IMR-90 (cell line): ENCODE results near the gene HPN. TPM values are rescaled to one million over a fixed set of nuclear protein-coding genes. Genes with fewer than 3 reads are reported as not detected.

Experiments
- ATAC-seq: fragments of 200-7000 bp; cut with Tn5 transposase; 2 replicates; pipeline ENCODE4 v1.9.1; 2020; ENCODE audit warnings: low read depth, mild to moderate bottlenecking, moderate library complexity
- BruUV-seq: library from RNA; stranded (reverse); fragments of 400-500 nt; replicated peaks from 2 replicates; lab custom pipeline; 2021; lab: Mats Ljungman, UMichigan
- CTCF ChIA-PET: fragments of 300-600 bp; formaldehyde crosslinking; extraction: SDS; loops from one replicate; lab custom pipeline; 2021; ENCODE audit warnings: antibody characterized with exemption; lab: Yijun Ruan, JAX
- POLR2A ChIA-PET: fragments of 300-600 bp; sonication (Branson Sonifier 250); formaldehyde crosslinking; loops from one replicate; lab custom pipeline; 2022; ENCODE audit warnings: antibody characterized with exemption; ENCODE audit not compliant: unreplicated experiment; lab: Charles Lee
- DNase-seq: peaks from one replicate; pipeline ENCODE4 v3.0.0; 2013
- H2AFZ ChIP-seq: replicated peaks from 2 replicates; pipeline ENCODE3; 2013; ENCODE audit warnings: low read length, mild to moderate bottlenecking; ENCODE audit not compliant: poor library complexity
- H2AK5ac ChIP-seq: 2 replicates; pipeline ENCODE4 v1.6.1; 2013; ENCODE audit warnings: low read depth, low read length, inconsistent platforms
- H2AK9ac ChIP-seq: replicated peaks from 2 replicates; pipeline ENCODE3; 2013; ENCODE audit warnings: mild to moderate bottlenecking, low read depth, low read length, moderate library complexity; ENCODE audit not compliant: poor library complexity
- H2BK120ac ChIP-seq: 2 replicates; pipeline ENCODE4 v1.6.1; 2013; ENCODE audit warnings: low read depth, low read length, inconsistent platforms
- H2BK15ac ChIP-seq: 3 replicates; pipeline ENCODE4 v1.6.1; 2013; ENCODE audit warnings: low read depth, low read length, inconsistent platforms
- H2BK20ac ChIP-seq: 2 replicates; pipeline ENCODE4 v1.6.1; 2013; ENCODE audit warnings: low read depth, mild to moderate bottlenecking, inconsistent platforms, low read length, moderate library complexity
- H2BK5ac ChIP-seq: 2 replicates; pipeline ENCODE4 v1.6.1; 2013; ENCODE audit warnings: mild to moderate bottlenecking, low read depth, low read length, inconsistent platforms; ENCODE audit not compliant: poor library complexity, severe bottlenecking
- H3K14ac ChIP-seq: replicated peaks from 2 replicates; pipeline ENCODE4 v1.6.1; 2013; ENCODE audit warnings: low read depth, low read length, inconsistent platforms
- H3K18ac ChIP-seq: 2 replicates; pipeline ENCODE4 v1.6.1; 2013; ENCODE audit warnings: low read depth, low read length, control low read depth
- H3K23ac ChIP-seq: 2 replicates; pipeline ENCODE4 v1.6.1; 2013; ENCODE audit warnings: low read depth, low read length, inconsistent platforms
- H3K27ac ChIP-seq: 2 replicates; pipeline ENCODE4 v1.5.1; 2013; ENCODE audit warnings: mild to moderate bottlenecking, control low read depth, low read length; ENCODE audit not compliant: insufficient read depth
- H3K27me3 ChIP-seq: 2 replicates; pipeline ENCODE4 v1.6.1; 2013; ENCODE audit warnings: low read length; ENCODE audit not compliant: control insufficient read depth, insufficient read depth
- H3K36me3 ChIP-seq: 2 replicates; pipeline ENCODE4 v1.6.1; 2013; ENCODE audit warnings: low read length, mixed read lengths; ENCODE audit not compliant: control insufficient read depth, insufficient read depth
- H3K4ac ChIP-seq: 2 replicates; pipeline ENCODE4 v1.6.1; 2013; ENCODE audit warnings: low read depth, low read length, inconsistent platforms
- H3K4me1 ChIP-seq: 2 replicates; pipeline ENCODE4 v1.6.1; 2013; ENCODE audit warnings: low read length, mixed read lengths; ENCODE audit not compliant: control insufficient read depth, insufficient read depth
- H3K4me2 ChIP-seq: 2 replicates; pipeline ENCODE4 v1.6.1; 2013; ENCODE audit warnings: low read depth, mild to moderate bottlenecking, control low read depth, low read length, moderate library complexity
- H3K4me3 ChIP-seq: 2 replicates; pipeline ENCODE4 v1.5.1; 2013; ENCODE audit warnings: low read depth, mild to moderate bottlenecking, control low read depth, low read length, moderate library complexity; ENCODE audit not compliant: insufficient read depth
- H3K56ac ChIP-seq: 2 replicates; pipeline ENCODE4 v1.6.1; 2013; ENCODE audit warnings: low read length, inconsistent platforms; ENCODE audit not compliant: insufficient read depth; ENCODE audit errors: extremely low read depth
- H3K79me1 ChIP-seq, 2 experiments: 2 replicates each; pipeline ENCODE4 v1.6.1; 2013; ENCODE audit warnings: low read length in 2 of 2, inconsistent platforms in 1 of 2, low read depth in 1 of 2
- H3K9ac ChIP-seq: 2 replicates; pipeline ENCODE4 v1.6.1; 2013; ENCODE audit warnings: low read depth, low read length, control low read depth
- H3K9me1 ChIP-seq: 2 replicates; pipeline ENCODE4 v1.6.1; 2013; ENCODE audit warnings: low read length, inconsistent platforms; ENCODE audit not compliant: insufficient read depth
- H3K9me3 ChIP-seq: 2 replicates; pipeline ENCODE4 v1.6.1; 2013; ENCODE audit warnings: low read length; ENCODE audit not compliant: control insufficient read depth, insufficient read depth
- H4K20me1 ChIP-seq: 2 replicates; pipeline ENCODE4 v1.6.1; 2013; ENCODE audit warnings: low read length, inconsistent platforms; ENCODE audit not compliant: insufficient read depth
- H4K5ac ChIP-seq: 2 replicates; pipeline ENCODE4 v1.6.1; 2013; ENCODE audit warnings: mild to moderate bottlenecking, low read depth, low read length, control low read depth
- H4K8ac ChIP-seq, 2 experiments: 2 replicates each; pipeline ENCODE4 v1.6.1; 2013; ENCODE audit warnings: low read depth in 2 of 2, low read length in 2 of 2, control low read depth in 1 of 2, inconsistent platforms in 1 of 2
- H4K91ac ChIP-seq: 2 replicates; pipeline ENCODE4 v1.6.1; 2013; ENCODE audit warnings: low read depth, low read length, inconsistent platforms; ENCODE audit not compliant: insufficient read depth
- BHLHE40 ChIP-seq: fragments of 150-350 bp; IDR thresholded peaks from 2 replicates; pipeline ENCODE4 v1.6.1; 2016; ENCODE audit warnings: mild to moderate bottlenecking, low read depth, low read length
- CHD1 ChIP-seq: IDR thresholded peaks from 2 replicates; pipeline ENCODE4 v1.6.1; 2012; ENCODE audit warnings: low read depth, low read length, improper control_type of control experiment
- CTCF ChIP-seq: conservative IDR thresholded peaks from 2 replicates; pipeline ENCODE4 v1.5.1; 2012; ENCODE audit warnings: mild to moderate bottlenecking, low read depth, low read length, improper control_type of control experiment
- FOS ChIP-seq: fragments of 150-350 bp; IDR thresholded peaks from 2 replicates; pipeline ENCODE4 v1.6.1; 2016; ENCODE audit warnings: low read depth, low read length
- NFE2L2 ChIP-seq: fragments of 150-350 bp; IDR thresholded peaks from 2 replicates; pipeline ENCODE4 v1.6.1; 2016; ENCODE audit warnings: low read depth, mild to moderate bottlenecking, low read length
- RCOR1 ChIP-seq: IDR thresholded peaks from 2 replicates; pipeline ENCODE4 v1.6.1; 2012; ENCODE audit warnings: mild to moderate bottlenecking, low read length, improper control_type of control experiment; ENCODE audit not compliant: insufficient replicate concordance
- RFX5 ChIP-seq: IDR thresholded peaks from 2 replicates; pipeline ENCODE4 v1.8.0; 2012; ENCODE audit warnings: low read depth, mild to moderate bottlenecking, low read length, moderate library complexity
- SMC3 ChIP-seq: fragments of 150-350 bp; IDR thresholded peaks from 2 replicates; pipeline ENCODE4 v1.6.1; 2016; ENCODE audit warnings: low read depth, mild to moderate bottlenecking, antibody characterized with exemption, low read length, moderate library complexity
- WGBS, 2 experiments: methylation state at CpG; one replicate each; pipeline versions ENCODE4 v1.1.5 to v1.1.7; 2013; ENCODE audit warnings: missing lambda C conversion rate in 2 of 2; ENCODE audit not compliant: insufficient read length in 1 of 2; ENCODE audit errors: extremely low coverage in 2 of 2; 5-methylcytosine and 5-hydroxymethylcytosine counted together
- dilution Hi-C: fragments of 300-500 bp; cut with HindIII; formaldehyde crosslinking; loops from one replicate; pipeline ENCODE4 v1.14.3; 2018; ENCODE audit warnings: low sequenced_read_pairs; ENCODE audit not compliant: unreplicated experiment
- in situ Hi-C: fragments of 300-500 bp; cut with MboI; formaldehyde crosslinking; loops from 3 replicates; pipeline ENCODE4 v1.14.3; 2019; ENCODE audit warnings: low sequenced_read_pairs, inconsistent platforms, mixed read lengths
- intact Hi-C: fragments of 100-400 bp; cut with micrococcal nuclease; formaldehyde crosslinking; loops from 2 replicates; pipeline ENCODE4 v1.10.0; 2022
- polyA plus RNA-seq, 3 experiments: library from polyadenylated mRNA; depleted of rRNA; stranded (reverse); fragments of >200 nt; gene quantifications; 2 replicates each; pipeline ENCODE4 v1.2.3, GENCODE V29; 2012; ENCODE audit warnings: low replicate concordance in 1 of 3
- total RNA-seq: library from RNA; depleted of rRNA; stranded (reverse); fragments of >200 nt; gene quantifications from 2 replicates; pipeline ENCODE4 v1.2.3, GENCODE V29; 2012
- TF ChIP-seq, protein P1 (sequence below): fragments of 150-350 bp; IDR thresholded peaks from 2 replicates; pipeline ENCODE4 v1.6.1; 2017; ENCODE audit warnings: mild to moderate bottlenecking, antibody characterized with exemption, low read length, low read depth

Gene HPN
- total and polyA plus RNA-seq, 2 of the 4 experiments (the other 2 are of a cell fraction), result not detected

GRCh38 chr19:35093941-35094647, 52.6 kb downstream of the HPN start:
- DNase-seq (no peak), ATAC-seq (no peak)
- Histone ChIP-seq H3K14ac (no peak overlapping the region), H2AK9ac (no peak overlapping the region), H4K8ac (no peak overlapping the region), H4K91ac (no peak overlapping the region), H3K4me3 (no peak overlapping the region), H4K5ac (no peak overlapping the region), H2BK20ac (no peak overlapping the region), H3K79me1 (no peaks in the 10 kb centered on the region), H3K9me1 (no peaks in the 10 kb centered on the region), H3K9me3 (no peaks in the 10 kb centered on the region), H2BK15ac (no peak overlapping the region), H3K4ac (no peak overlapping the region), H3K4me1 (no peaks in the 10 kb centered on the region), H3K36me3 (no peaks in the 10 kb centered on the region), H3K18ac (no peak overlapping the region), H3K27ac (no peak overlapping the region), H4K20me1 (no peaks in the 10 kb centered on the region), H3K4me2 (no peak overlapping the region), H3K23ac (no peak overlapping the region), H2BK120ac (no peak overlapping the region), H2AK5ac (no peak overlapping the region), H2AFZ (peak overlapping the region; percentile 32), H3K56ac (no peak overlapping the region), H3K27me3 (peaks cover 3% of the 10 kb centered on the region; the same call in 1 of the 2 replicates), H2BK5ac (no peak overlapping the region), H3K9ac (no peak overlapping the region)
- in situ Hi-C loops (no loop called here), dilution Hi-C loops (no loop called here), intact Hi-C loops (no loop called here)
- ChIA-PET CTCF (no interaction called here), POLR2A (no interaction called here)
- BruUV-seq, result no TSS peak
- WGBS, 2 experiments, result 67% methylated on average over 10 of the region's 11 CpGs; no CpG with 5 or more reads in 1 of the 2 experiments
- no peak for TF ChIP-seq CTCF
- TF ChIP-seq RFX5, result no peak
- no peak for TF ChIP-seq CHD1
- TF ChIP-seq RCOR1, result no peak
- TF ChIP-seq FOS, result no peak
- no peak for TF ChIP-seq BHLHE40
- TF ChIP-seq NFE2L2, result no peak
- TF ChIP-seq, protein P1, sequence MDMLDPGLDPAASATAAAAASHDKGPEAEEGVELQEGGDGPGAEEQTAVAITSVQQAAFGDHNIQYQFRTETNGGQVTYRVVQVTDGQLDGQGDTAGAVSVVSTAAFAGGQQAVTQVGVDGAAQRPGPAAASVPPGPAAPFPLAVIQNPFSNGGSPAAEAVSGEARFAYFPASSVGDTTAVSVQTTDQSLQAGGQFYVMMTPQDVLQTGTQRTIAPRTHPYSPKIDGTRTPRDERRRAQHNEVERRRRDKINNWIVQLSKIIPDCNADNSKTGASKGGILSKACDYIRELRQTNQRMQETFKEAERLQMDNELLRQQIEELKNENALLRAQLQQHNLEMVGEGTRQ, result no peak
- no peak for TF ChIP-seq SMC3
